H1 (cell line): ENCODE results near the gene CNOT1. TPM values are rescaled to one million over a fixed set of nuclear protein-coding genes. Genes with fewer than 3 reads are reported as not detected.

Source experiments
- BCL11A ChIP-seq, 2 experiments: IDR thresholded peaks; one replicate each; pipeline ENCODE4 v1.6.1; 2011; ENCODE audit warnings: low read depth in 2 of 2, low read length in 2 of 2, mild to moderate bottlenecking in 2 of 2
- HDAC2 ChIP-seq, 2 experiments: fragments of 300-600 bp in 1 of 2; sonication (generic) in 1 of 2; IDR thresholded peaks; 2 replicates each; pipeline ENCODE4 v1.6.1; 2011 to 2012; ENCODE audit warnings: low read depth in 2 of 2, low read length in 2 of 2, mild to moderate bottlenecking in 2 of 2, moderate library complexity in 2 of 2, borderline replicate concordance in 1 of 2, inconsistent platforms in 1 of 2
- NANOG ChIP-seq: IDR thresholded peaks from 2 replicates; pipeline ENCODE4 v1.6.1; 2011; ENCODE audit warnings: low read length, low read depth, mild to moderate bottlenecking, inconsistent platforms; ENCODE audit not compliant: insufficient read depth, poor library complexity, severe bottlenecking
- POLR2A ChIP-seq, 2 experiments: IDR thresholded peaks; 1 replicate in 1 of 2; 2 replicates in 1 of 2; pipeline ENCODE4 v1.6.1; 2011; ENCODE audit warnings: low read depth in 2 of 2, low read length in 2 of 2, mild to moderate bottlenecking in 2 of 2; ENCODE audit errors: control extremely low read depth in 1 of 2
- TEAD4 ChIP-seq: IDR thresholded peaks from 2 replicates; pipeline ENCODE4 v1.6.1; 2012; ENCODE audit warnings: low read depth, low read length, inconsistent platforms, mixed read lengths
- USF2 ChIP-seq: IDR thresholded peaks from 2 replicates; pipeline ENCODE4 v1.6.1; 2011; ENCODE audit warnings: low read length, improper control_type of control experiment
- polyA plus RNA-seq, 7 experiments: library from polyadenylated mRNA; depleted of rRNA in 3 of 7; stranded (reverse) in 5 of 7; unstranded in 2 of 7; fragments of >200 nt in 5 of 7; fragments of 200-250 nt in 2 of 7; gene quantifications; 1 replicate in 5 of 7; 2 replicates in 1 of 7; 4 replicates in 1 of 7; pipeline versions ENCODE4 v1.2.1 to v1.2.3, GENCODE V29; 2011 to 2013; ENCODE audit warnings: missing spikeins in 2 of 7, mixed read lengths in 2 of 7
- total RNA-seq: library from RNA; stranded (reverse); fragmentation: NEBNext Ultra II Directional; extraction: Animal tissue kit (Norgen Biotek cat#: 25700); gene quantifications from 2 replicates; pipeline ENCODE4 v1.2.1, GENCODE V29; 2021
- TF ChIP-seq, protein P1 (sequence below): fragments of 300-600 bp; sonication (generic); IDR thresholded peaks from 2 replicates; pipeline ENCODE4 v1.7.1; 2012; ENCODE audit warnings: low read length, moderate library complexity, mild to moderate bottlenecking, inconsistent platforms; ENCODE audit not compliant: insufficient replicate concordance

The CNOT1 gene
- total and polyA plus RNA-seq, 2 of the 8 experiments (the other 6 are each of a cell fraction or from before 2014, with no cell fraction given): 306 to 319 TPM

DNA sequence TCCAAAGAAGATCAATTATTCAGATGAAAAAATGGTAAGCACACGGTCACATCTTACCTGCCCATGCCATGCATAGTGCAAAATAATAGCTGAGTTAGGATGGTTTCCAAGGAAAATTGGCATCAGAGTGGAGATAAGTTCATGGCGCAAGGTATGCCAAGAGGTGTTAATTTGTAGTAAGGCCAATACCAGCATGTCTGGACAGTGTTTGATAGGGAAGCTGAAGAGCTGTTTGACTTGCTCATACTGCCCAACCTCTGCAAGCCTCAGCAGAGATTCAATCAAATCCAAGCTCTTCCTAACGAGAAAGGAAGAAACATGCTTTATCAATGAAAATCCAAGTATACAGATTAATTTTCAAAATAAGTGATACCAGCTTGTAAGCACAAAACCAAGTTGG lies 51.0 kb downstream of the CNOT1 start (continued):
- TF ChIP-seq NANOG: no peak
- no peak for TF ChIP-seq TEAD4
- TF ChIP-seq USF2: no peak
- no peak for TF ChIP-seq HDAC2 (IDR thresholded peaks at IDR 0.05; ENCODE audit: borderline replicate concordance in 1 of 2, low read depth in 2 of 2, low read length in 2 of 2)
- TF ChIP-seq, protein P1, sequence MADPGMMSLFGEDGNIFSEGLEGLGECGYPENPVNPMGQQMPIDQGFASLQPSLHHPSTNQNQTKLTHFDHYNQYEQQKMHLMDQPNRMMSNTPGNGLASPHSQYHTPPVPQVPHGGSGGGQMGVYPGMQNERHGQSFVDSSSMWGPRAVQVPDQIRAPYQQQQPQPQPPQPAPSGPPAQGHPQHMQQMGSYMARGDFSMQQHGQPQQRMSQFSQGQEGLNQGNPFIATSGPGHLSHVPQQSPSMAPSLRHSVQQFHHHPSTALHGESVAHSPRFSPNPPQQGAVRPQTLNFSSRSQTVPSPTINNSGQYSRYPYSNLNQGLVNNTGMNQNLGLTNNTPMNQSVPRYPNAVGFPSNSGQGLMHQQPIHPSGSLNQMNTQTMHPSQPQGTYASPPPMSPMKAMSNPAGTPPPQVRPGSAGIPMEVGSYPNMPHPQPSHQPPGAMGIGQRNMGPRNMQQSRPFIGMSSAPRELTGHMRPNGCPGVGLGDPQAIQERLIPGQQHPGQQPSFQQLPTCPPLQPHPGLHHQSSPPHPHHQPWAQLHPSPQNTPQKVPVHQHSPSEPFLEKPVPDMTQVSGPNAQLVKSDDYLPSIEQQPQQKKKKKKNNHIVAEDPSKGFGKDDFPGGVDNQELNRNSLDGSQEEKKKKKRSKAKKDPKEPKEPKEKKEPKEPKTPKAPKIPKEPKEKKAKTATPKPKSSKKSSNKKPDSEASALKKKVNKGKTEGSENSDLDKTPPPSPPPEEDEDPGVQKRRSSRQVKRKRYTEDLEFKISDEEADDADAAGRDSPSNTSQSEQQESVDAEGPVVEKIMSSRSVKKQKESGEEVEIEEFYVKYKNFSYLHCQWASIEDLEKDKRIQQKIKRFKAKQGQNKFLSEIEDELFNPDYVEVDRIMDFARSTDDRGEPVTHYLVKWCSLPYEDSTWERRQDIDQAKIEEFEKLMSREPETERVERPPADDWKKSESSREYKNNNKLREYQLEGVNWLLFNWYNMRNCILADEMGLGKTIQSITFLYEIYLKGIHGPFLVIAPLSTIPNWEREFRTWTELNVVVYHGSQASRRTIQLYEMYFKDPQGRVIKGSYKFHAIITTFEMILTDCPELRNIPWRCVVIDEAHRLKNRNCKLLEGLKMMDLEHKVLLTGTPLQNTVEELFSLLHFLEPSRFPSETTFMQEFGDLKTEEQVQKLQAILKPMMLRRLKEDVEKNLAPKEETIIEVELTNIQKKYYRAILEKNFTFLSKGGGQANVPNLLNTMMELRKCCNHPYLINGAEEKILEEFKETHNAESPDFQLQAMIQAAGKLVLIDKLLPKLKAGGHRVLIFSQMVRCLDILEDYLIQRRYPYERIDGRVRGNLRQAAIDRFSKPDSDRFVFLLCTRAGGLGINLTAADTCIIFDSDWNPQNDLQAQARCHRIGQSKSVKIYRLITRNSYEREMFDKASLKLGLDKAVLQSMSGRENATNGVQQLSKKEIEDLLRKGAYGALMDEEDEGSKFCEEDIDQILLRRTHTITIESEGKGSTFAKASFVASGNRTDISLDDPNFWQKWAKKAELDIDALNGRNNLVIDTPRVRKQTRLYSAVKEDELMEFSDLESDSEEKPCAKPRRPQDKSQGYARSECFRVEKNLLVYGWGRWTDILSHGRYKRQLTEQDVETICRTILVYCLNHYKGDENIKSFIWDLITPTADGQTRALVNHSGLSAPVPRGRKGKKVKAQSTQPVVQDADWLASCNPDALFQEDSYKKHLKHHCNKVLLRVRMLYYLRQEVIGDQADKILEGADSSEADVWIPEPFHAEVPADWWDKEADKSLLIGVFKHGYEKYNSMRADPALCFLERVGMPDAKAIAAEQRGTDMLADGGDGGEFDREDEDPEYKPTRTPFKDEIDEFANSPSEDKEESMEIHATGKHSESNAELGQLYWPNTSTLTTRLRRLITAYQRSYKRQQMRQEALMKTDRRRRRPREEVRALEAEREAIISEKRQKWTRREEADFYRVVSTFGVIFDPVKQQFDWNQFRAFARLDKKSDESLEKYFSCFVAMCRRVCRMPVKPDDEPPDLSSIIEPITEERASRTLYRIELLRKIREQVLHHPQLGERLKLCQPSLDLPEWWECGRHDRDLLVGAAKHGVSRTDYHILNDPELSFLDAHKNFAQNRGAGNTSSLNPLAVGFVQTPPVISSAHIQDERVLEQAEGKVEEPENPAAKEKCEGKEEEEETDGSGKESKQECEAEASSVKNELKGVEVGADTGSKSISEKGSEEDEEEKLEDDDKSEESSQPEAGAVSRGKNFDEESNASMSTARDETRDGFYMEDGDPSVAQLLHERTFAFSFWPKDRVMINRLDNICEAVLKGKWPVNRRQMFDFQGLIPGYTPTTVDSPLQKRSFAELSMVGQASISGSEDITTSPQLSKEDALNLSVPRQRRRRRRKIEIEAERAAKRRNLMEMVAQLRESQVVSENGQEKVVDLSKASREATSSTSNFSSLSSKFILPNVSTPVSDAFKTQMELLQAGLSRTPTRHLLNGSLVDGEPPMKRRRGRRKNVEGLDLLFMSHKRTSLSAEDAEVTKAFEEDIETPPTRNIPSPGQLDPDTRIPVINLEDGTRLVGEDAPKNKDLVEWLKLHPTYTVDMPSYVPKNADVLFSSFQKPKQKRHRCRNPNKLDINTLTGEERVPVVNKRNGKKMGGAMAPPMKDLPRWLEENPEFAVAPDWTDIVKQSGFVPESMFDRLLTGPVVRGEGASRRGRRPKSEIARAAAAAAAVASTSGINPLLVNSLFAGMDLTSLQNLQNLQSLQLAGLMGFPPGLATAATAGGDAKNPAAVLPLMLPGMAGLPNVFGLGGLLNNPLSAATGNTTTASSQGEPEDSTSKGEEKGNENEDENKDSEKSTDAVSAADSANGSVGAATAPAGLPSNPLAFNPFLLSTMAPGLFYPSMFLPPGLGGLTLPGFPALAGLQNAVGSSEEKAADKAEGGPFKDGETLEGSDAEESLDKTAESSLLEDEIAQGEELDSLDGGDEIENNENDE: no peak
- no peak for TF ChIP-seq POLR2A (IDR thresholded peaks at IDR 0.05; ENCODE audit: control extremely low read depth in 1 of 2, low read depth in 2 of 2, low read length in 2 of 2)
- TF ChIP-seq BCL11A (IDR thresholded peaks at IDR 0.05; ENCODE audit: low read depth in 2 of 2, low read length in 2 of 2): no peak
- TF ChIP-seq, all 59 proteins: peak for 0
